Upper lobe of left lung (tissue), 4 donors: ENCODE measurements around the gene PPP4R3A.

ENCODE experiments used
- POLR2A ChIP-seq, 4 donors: fragments of 450-650 bp; IDR thresholded peaks; one replicate each; pipeline ENCODE4 v1.5.1; 2016 to 2017; ENCODE audit warnings: antibody characterized with exemption in 4 of 4, mild to moderate bottlenecking in 2 of 4
- TF ChIP-seq, protein P1 (sequence below), 6 experiments: fragments of 450-650 bp in 4 of 6; fragments of 200-600 bp in 2 of 6; sonication (generic) in 2 of 6; IDR thresholded peaks; one replicate each; pipeline ENCODE4 v1.5.1; 2016 to 2019; ENCODE audit warnings: antibody characterized with exemption in 6 of 6

DNA sequence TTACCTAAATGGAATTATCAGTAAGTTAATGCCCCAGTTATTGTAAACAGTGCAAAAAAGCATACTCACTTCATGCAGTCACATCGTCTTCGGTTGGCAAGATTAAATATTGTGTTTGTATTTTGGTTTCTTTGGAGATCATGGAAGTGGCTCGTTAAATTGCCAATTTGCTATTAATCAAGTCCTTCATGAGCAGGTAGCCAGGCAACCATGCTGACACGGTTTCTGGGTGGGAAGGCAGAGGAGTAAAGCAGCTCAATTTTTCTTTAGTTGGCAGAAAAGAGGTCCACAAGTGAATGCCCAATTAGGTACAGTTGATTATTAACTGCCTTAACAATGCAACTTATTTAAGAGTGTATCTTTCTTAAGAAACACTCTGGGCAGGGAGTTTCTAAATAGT is 43.9 kb downstream of the PPP4R3A start:
- TF ChIP-seq POLR2A (IDR thresholded peaks at IDR 0.05) = no peak
- TF ChIP-seq, protein P1, sequence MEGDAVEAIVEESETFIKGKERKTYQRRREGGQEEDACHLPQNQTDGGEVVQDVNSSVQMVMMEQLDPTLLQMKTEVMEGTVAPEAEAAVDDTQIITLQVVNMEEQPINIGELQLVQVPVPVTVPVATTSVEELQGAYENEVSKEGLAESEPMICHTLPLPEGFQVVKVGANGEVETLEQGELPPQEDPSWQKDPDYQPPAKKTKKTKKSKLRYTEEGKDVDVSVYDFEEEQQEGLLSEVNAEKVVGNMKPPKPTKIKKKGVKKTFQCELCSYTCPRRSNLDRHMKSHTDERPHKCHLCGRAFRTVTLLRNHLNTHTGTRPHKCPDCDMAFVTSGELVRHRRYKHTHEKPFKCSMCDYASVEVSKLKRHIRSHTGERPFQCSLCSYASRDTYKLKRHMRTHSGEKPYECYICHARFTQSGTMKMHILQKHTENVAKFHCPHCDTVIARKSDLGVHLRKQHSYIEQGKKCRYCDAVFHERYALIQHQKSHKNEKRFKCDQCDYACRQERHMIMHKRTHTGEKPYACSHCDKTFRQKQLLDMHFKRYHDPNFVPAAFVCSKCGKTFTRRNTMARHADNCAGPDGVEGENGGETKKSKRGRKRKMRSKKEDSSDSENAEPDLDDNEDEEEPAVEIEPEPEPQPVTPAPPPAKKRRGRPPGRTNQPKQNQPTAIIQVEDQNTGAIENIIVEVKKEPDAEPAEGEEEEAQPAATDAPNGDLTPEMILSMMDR (IDR thresholded peaks at IDR 0.05) = no peak
